Spleen (tissue), 11 donors: ENCODE measurements around the gene CMTM4. TPM values are rescaled to one million over a fixed set of nuclear protein-coding genes. Genes with fewer than 3 reads are reported as not detected.

ENCODE experiments used
- DNase-seq: peaks from one replicate; pipeline ENCODE4 v3.0.0-alpha.2; 2020
- H3K27ac ChIP-seq, 8 donors: fragments of 200-600 bp; sonication (generic) in 7 of 8; 1 replicate in 4 of 8; 2 replicates in 4 of 8; pipeline versions ENCODE4 v1.5.0 to v1.8.0; 2016 to 2021; ENCODE audit warnings: inconsistent platforms in 4 of 8, mild to moderate bottlenecking in 4 of 8, moderate library complexity in 1 of 8
- H3K27me3 ChIP-seq, 7 donors: fragments of 200-600 bp; sonication (generic) in 6 of 7; replicated peaks in 1 of 7; 1 replicate in 4 of 7; 2 replicates in 3 of 7; pipeline versions ENCODE4 v1.5.0 to v1.8.0; 2016 to 2021; ENCODE audit warnings: inconsistent platforms in 3 of 7, mild to moderate bottlenecking in 1 of 7
- H3K36me3 ChIP-seq, 6 donors: fragments of 200-600 bp; sonication (generic) in 5 of 6; 1 replicate in 4 of 6; 2 replicates in 2 of 6; pipeline versions ENCODE4 v1.5.0 to v1.8.0; 2016 to 2021; ENCODE audit warnings: inconsistent platforms in 2 of 6
- H3K4me1 ChIP-seq, 6 donors: fragments of 200-600 bp; sonication (generic) in 5 of 6; 1 replicate in 3 of 6; 2 replicates in 3 of 6; pipeline versions ENCODE4 v1.5.0 to v1.8.0; 2016 to 2021; ENCODE audit warnings: inconsistent platforms in 3 of 6
- H3K4me3 ChIP-seq, 8 donors: fragments of 200-600 bp; sonication (generic) in 7 of 8; 1 replicate in 4 of 8; 2 replicates in 4 of 8; pipeline versions ENCODE4 v1.5.0 to v1.8.0; 2016 to 2021; ENCODE audit warnings: inconsistent platforms in 4 of 8, mild to moderate bottlenecking in 4 of 8, moderate library complexity in 2 of 8
- H3K9me3 ChIP-seq, 8 donors: fragments of 200-600 bp; sonication (generic) in 7 of 8; 1 replicate in 4 of 8; 2 replicates in 4 of 8; pipeline versions ENCODE4 v1.5.0 to v1.8.0; 2016 to 2021; ENCODE audit warnings: inconsistent platforms in 4 of 8
- POLR2A ChIP-seq, 3 donors: fragments of 450-650 bp; IDR thresholded peaks; one replicate each; pipeline ENCODE4 v1.5.1; 2017; ENCODE audit warnings: antibody characterized with exemption in 3 of 3, mild to moderate bottlenecking in 1 of 3
- POLR2AphosphoS5 ChIP-seq, 3 donors: sonication (generic); formaldehyde crosslinking; IDR thresholded peaks; one replicate each; pipeline ENCODE4 v1.5.1; 2017; ENCODE audit warnings: antibody characterized with exemption in 3 of 3
- WGBS, 5 donors: extraction: QIAGEN DNeasy Blood & Tissue Kit in 3 of 5; methylation state at CpG; one replicate each; pipeline versions ENCODE4 v1.1.5 to v1.1.7; 2013 to 2018; 5-methylcytosine and 5-hydroxymethylcytosine counted together
- intact Hi-C: fragments of 100-400 bp; cut with DNase I; formaldehyde crosslinking; loops from one replicate; pipeline ENCODE4 v1.15.0; 2023; ENCODE audit warnings: low total_unique reads
- polyA plus RNA-seq, 3 donors: library from polyadenylated mRNA; stranded (reverse); fragments of 200-250 nt; gene quantifications; one replicate each; pipeline ENCODE4 v1.2.1, GENCODE V29; 2013
- total RNA-seq, 7 donors: library from RNA; depleted of rRNA in 3 of 7; stranded (reverse); fragments of >200 nt in 3 of 7; fragmentation: NEBNext Ultra II Directional in 4 of 7; extraction: Animal tissue kit (Norgen Biotek cat#: 25700) in 4 of 7; gene quantifications; one replicate each; pipeline versions ENCODE4 v1.1.0 to v1.2.1, GENCODE V29; 2016 to 2021
- TF ChIP-seq, protein P1 (sequence below), 11 experiments: fragments of 200-600 bp in 7 of 11; fragments of 450-650 bp in 4 of 11; sonication (generic) in 4 of 11; IDR thresholded peaks in 8 of 11; conservative IDR thresholded peaks in 3 of 11; 1 replicate in 7 of 11; 2 replicates in 4 of 11; pipeline versions ENCODE4 v1.4.0 to v1.8.0; 2016 to 2021; ENCODE audit warnings: antibody characterized with exemption in 11 of 11, inconsistent platforms in 4 of 11, mild to moderate bottlenecking in 1 of 11
- donor health status: healthy with polysubstance abuse.
- donor health status: DM: no; HTN: no; CAD: no; lungs with moderate emphysema.
- donor health status: DM: no; HTN: no; CAD: no.
- donor health status: Bipolar disorder and iron deficiency.
- donor health status: healthy.
- donor health status: DM: no; HTN: no; CAD: no.
- donor health status: DM: yes; HTN: yes; CAD: no.

CMTM4 gene
- total and polyA plus RNA-seq, 10 donors, result 0.70 to 10.2 (median 5.7) TPM

DNA sequence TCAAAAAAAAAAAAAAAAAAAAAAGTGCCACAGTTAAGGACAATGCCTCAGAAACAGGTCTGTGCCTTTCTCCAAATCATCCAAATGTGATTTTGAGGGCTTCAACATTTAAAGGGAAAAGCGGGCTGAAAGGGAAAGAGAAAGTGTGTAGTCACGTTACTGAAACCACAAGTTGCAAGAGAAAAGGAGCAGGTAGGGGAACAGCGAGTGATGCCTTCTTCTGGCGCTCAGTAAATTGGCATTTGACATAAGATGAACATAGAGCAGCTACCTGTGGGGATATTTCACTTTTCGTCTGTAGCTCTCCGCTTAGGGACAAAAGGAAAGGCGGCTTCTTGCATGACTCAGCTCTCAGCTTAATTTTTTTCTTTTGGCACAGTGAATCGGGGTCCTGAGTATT lies 106.2 kb downstream of the CMTM4 start:
- peaks cover 0 to 5% (median 0%) of the 10 kb centered on the region in 8 donors for H3K9me3 ChIP-seq
- DNase-seq, result no peak
- intact Hi-C loops, result loop anchor here (10.0 kb wide), 1 partner anchor 116 kb away; no protein-coding TSS in a partner anchor
- H3K36me3 ChIP-seq, result no peaks in the 10 kb centered on the region
- H3K27me3 ChIP-seq, result no peaks in the 10 kb centered on the region
- H3K4me3 ChIP-seq, result peak overlapping the region in 4 of 8 donors; percentile 7 to 40 (median 18)
- peak overlapping the region in 3 of 8 donors; percentile 47 to 86 (median 75) for H3K27ac ChIP-seq
- WGBS, 5 donors, result 13 to 44% (median 39%) methylated on average over 8 of the region's 8 CpGs
- TF ChIP-seq POLR2A (IDR thresholded peaks at IDR 0.05) (no peak), POLR2AphosphoS5 (IDR thresholded peaks at IDR 0.05) (no peak)
- TF ChIP-seq, protein P1, sequence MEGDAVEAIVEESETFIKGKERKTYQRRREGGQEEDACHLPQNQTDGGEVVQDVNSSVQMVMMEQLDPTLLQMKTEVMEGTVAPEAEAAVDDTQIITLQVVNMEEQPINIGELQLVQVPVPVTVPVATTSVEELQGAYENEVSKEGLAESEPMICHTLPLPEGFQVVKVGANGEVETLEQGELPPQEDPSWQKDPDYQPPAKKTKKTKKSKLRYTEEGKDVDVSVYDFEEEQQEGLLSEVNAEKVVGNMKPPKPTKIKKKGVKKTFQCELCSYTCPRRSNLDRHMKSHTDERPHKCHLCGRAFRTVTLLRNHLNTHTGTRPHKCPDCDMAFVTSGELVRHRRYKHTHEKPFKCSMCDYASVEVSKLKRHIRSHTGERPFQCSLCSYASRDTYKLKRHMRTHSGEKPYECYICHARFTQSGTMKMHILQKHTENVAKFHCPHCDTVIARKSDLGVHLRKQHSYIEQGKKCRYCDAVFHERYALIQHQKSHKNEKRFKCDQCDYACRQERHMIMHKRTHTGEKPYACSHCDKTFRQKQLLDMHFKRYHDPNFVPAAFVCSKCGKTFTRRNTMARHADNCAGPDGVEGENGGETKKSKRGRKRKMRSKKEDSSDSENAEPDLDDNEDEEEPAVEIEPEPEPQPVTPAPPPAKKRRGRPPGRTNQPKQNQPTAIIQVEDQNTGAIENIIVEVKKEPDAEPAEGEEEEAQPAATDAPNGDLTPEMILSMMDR (IDR thresholded peaks at IDR 0.05 in 8 of 11, conservative IDR thresholded peaks at IDR 0.05 in 3 of 11), result peak in 2 of 11 experiments; percentile 9 to 20
- peaks cover 0 to 69% (median 45%) of the 10 kb centered on the region in 6 donors for H3K4me1 ChIP-seq

DNA sequence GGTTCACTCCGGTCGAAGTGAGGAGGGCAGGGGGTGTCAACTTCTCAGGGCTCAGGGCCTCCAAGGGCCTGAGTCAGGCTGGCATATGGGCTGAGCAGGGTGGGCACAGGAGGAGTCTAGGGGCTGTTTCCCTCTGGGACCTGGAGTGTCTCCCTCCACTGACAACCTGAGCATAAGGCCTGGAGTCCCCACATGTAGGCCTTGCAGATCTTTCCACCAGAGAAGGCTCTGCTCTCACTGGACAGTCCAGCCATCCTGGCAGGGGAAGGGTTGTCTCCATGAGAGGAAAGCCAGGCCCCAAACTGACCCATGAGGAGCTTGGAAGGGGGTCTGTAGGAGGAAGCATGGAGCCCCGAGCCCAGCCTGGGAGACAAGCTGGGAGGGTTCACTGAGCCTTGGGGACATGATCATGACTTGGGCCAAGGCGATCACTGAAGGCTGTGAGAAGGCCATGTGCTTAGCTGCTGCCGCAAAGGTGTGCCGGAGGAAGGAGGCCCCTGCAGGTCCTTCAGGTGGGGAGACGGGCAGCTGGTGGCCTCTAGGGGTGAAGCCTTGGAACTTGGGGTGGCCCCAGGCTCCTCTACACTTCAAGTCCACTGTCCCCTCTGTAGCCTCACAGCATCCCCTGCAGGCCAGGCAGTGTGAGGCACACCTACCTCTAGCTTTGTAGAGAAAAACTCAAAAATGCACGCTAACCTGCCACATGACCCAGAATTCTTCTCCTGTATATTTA lies 107.4 kb downstream of the CMTM4 start:
- H3K4me1 ChIP-seq, result peaks cover 0 to 64% (median 45%) of the 10 kb centered on the region in 6 donors
- WGBS, 5 donors, result 74 to 85% (median 78%) methylated on average over 8 of the region's 8 CpGs
- H3K27ac ChIP-seq, result peak overlapping the region in 3 of 8 donors; percentile 40 to 86 (median 75)
- H3K9me3 ChIP-seq, result peaks cover 0 to 4% (median 0%) of the 10 kb centered on the region in 8 donors
- H3K27me3 ChIP-seq, result no peaks in the 10 kb centered on the region
- peak; percentile 92 for DNase-seq
- TF ChIP-seq POLR2AphosphoS5 (IDR thresholded peaks at IDR 0.05) (no peak), POLR2A (IDR thresholded peaks at IDR 0.05) (no peak)
- TF ChIP-seq, protein P1 (IDR thresholded peaks at IDR 0.05 in 8 of 11, conservative IDR thresholded peaks at IDR 0.05 in 3 of 11), result peak; percentile 56 to 86 (median 79)
- no peaks in the 10 kb centered on the region for H3K36me3 ChIP-seq
- intact Hi-C loops, result no loop called here
- H3K4me3 ChIP-seq, result peak overlapping the region in 2 of 8 donors; percentile 5 to 16

DNA sequence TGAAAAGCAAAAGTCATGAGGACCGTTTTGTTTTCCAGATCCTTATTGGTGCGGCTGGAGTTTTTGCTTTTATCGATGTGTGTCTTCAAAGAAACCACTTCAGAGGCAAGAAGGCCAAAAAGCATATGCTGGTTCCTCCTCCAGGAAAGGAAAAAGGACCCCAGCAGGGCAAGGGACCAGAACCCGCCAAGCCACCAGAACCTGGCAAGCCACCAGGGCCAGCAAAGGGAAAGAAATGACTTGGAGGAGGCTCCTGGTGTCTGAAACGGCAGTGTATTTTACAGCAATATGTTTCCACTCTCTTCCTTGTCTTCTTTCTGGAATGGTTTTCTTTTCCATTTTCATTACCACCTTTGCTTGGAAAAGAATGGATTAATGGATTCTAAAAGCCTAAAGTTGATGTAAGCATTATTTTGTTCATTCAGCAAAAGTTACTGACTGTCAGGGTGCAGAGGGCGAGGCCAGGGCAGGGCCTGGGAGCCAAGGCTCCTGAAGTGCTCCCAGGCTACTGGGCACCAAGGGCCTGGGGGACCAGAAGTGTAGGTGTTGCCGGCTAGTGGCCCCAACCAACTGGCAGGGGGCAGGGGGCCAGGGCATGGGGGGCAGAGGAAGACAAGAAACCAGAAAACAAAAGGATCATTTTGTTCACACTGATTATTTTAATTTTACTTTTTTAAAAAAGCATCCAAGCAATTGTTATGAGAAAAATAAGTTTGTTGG lies 108.5 kb downstream of the CMTM4 start:
- H3K27me3 ChIP-seq, result no peaks in the 10 kb centered on the region
- DNase-seq, result no peak
- peak overlapping the region in 4 of 8 donors; percentile 8 to 29 (median 21) for H3K4me3 ChIP-seq
- no peak for TF ChIP-seq POLR2A (IDR thresholded peaks at IDR 0.05)
- TF ChIP-seq, protein P1 (IDR thresholded peaks at IDR 0.05 in 8 of 11, conservative IDR thresholded peaks at IDR 0.05 in 3 of 11), result no peak
- TF ChIP-seq POLR2AphosphoS5 (IDR thresholded peaks at IDR 0.05), result no peak
- peaks cover 0 to 64% (median 45%) of the 10 kb centered on the region in 6 donors for H3K4me1 ChIP-seq
- 41 to 57% (median 47%) methylated on average over 7 of the region's 7 CpGs for WGBS, 5 donors
- H3K9me3 ChIP-seq, result no peaks in the 10 kb centered on the region
- intact Hi-C loops, result no loop called here
- H3K36me3 ChIP-seq, result no peaks in the 10 kb centered on the region
- peak overlapping the region in 5 of 8 donors; percentile 23 to 86 (median 69) for H3K27ac ChIP-seq
